ENCODE measurements around the gene ROR2. TPM values are rescaled to one million over a fixed set of nuclear protein-coding genes. Genes with fewer than 3 reads are reported as not detected.
A peak's percentile ranks its signal among the peaks of the same experiment; 100 is the strongest.

The ROR2 gene
- total and polyA plus RNA-seq, 7 donors = 0.46 to 81.7 (median 51.4) TPM

DNA sequence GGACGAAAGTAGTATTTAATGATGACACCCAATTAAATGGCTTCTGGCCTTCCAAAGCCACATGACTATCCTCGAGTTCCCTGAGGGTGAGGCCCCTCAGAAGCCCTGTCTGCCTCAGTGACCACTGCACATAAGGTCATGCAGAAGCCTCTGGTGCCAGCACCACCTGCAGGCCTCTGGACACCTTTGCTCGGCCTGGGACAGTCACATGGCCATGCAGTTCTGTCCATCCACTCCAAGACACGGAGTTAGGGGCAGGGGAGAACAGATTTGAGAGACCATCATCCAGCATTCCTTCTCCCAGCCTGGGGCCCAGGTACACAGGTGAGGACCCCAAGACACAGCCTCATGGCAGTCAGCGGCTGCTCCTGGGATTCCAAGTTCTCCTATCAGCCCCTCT, 145.0 kb downstream of the ROR2 start:
- intact Hi-C loops (cut with DNase I) = no loop called here
- no peaks in the 10 kb centered on the region for H3K27me3 ChIP-seq
- H3K9me3 ChIP-seq = no peaks in the 10 kb centered on the region
- no peak overlapping the region for H3K4me3 ChIP-seq
- H3K36me3 ChIP-seq = no peaks in the 10 kb centered on the region
- peak; percentile 51 for DNase-seq
- WGBS, 2 donors = 82 to 89% methylated on average over 5 of the region's 5 CpGs
- TF ChIP-seq CTCF (IDR thresholded peaks at IDR 0.05) = no peak
- TF ChIP-seq EP300 (IDR thresholded peaks at IDR 0.05) = no peak
- no peak for TF ChIP-seq POLR2AphosphoS5 (IDR thresholded peaks at IDR 0.05)
- no peak for TF ChIP-seq POLR2A (IDR thresholded peaks at IDR 0.05)
- peaks cover 0 to 84% (median 83%) of the 10 kb centered on the region in 4 donors for H3K4me1 ChIP-seq
- H3K27ac ChIP-seq = peak overlapping the region in 3 of 4 donors; percentile 75 to 85 (median 84)

GRCh38 chr9:91803970-91804752, 145.9 kb downstream of the ROR2 start:
- Histone ChIP-seq H3K27me3 (no peaks in the 10 kb centered on the region), H3K36me3 (no peaks in the 10 kb centered on the region), H3K4me3 (no peak overlapping the region), H3K9me3 (no peaks in the 10 kb centered on the region), H3K27ac (peak overlapping the region in 3 of 4 donors; percentile 75 to 85 (median 84)), H3K4me1 (peaks cover 0 to 84% (median 83%) of the 10 kb centered on the region in 4 donors)
- DNase-seq = peak; percentile 66
- WGBS, 2 donors = 85 to 86% methylated on average over 13 of the region's 13 CpGs
- intact Hi-C loops (cut with DNase I) = loop anchor here (5.0 kb wide), 1 partner anchor 138 kb away; no protein-coding TSS in a partner anchor
- TF ChIP-seq POLR2AphosphoS5 (IDR thresholded peaks at IDR 0.05) = no peak
- TF ChIP-seq EP300 (IDR thresholded peaks at IDR 0.05) = no peak
- no peak for TF ChIP-seq POLR2A (IDR thresholded peaks at IDR 0.05)
- TF ChIP-seq CTCF (IDR thresholded peaks at IDR 0.05) = no peak

DNA sequence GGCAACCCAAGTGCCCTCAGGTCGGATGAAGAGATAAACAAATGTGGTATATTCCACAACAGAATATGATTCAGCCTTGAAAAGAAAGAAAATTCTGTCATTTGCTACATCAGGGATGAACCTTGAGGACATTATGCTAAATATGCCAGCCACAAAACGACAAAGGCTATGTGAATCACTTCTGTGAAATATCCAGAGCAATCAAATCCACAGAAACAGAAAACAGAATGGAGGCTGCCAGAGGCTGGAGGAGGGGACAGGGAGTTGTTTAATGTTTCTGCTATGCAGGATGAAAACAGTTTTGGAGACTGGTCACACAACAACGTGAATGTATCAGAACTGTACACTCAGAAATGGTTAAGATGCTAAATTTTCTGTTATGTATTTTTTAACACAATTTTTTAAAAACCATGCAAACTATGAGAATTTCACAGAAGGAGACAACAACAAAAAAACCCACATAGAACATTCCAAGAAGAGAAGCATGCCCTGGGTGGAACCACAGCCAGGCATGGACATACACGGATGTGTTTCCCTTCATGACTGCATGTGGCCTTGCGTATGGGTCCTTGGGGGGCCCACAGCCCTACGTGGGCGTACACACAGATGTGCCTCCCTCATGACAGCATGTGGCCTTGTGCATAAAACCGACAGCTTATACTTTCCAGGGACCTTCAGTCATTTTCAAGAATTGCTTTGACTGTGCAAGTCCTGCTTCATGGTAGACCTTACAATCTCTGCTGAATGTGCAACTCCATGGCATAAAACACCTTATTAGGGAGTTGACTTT, 146.7 kb downstream of the ROR2 start:
- Histone ChIP-seq H3K4me3 (no peak overlapping the region), H3K27me3 (no peaks in the 10 kb centered on the region), H3K27ac (peak overlapping the region; percentile 17 to 85 (median 80)), H3K36me3 (no peaks in the 10 kb centered on the region), H3K9me3 (no peaks in the 10 kb centered on the region), H3K4me1 (peaks cover 0 to 87% (median 86%) of the 10 kb centered on the region in 4 donors)
- TF ChIP-seq POLR2A (IDR thresholded peaks at IDR 0.05) = no peak
- TF ChIP-seq EP300 (IDR thresholded peaks at IDR 0.05) = no peak
- TF ChIP-seq CTCF (IDR thresholded peaks at IDR 0.05) = no peak
- TF ChIP-seq POLR2AphosphoS5 (IDR thresholded peaks at IDR 0.05) = peak in 1 of 4 donors; percentile 21
- WGBS, 2 donors = 70 to 75% methylated on average over 8 of the region's 8 CpGs
- intact Hi-C loops (cut with DNase I) = loop anchor here (5.0 kb wide), 1 partner anchor 139 kb away; no protein-coding TSS in a partner anchor
- DNase-seq = peak; percentile 51

- Histone ChIP-seq H3K36me3 (no peaks in the 10 kb centered on the region), H3K4me3 (no peak overlapping the region), H3K27me3 (no peaks in the 10 kb centered on the region), H3K4me1 (peaks cover 0 to 80% (median 79%) of the 10 kb centered on the region in 4 donors), H3K9me3 (no peaks in the 10 kb centered on the region), H3K27ac (peak overlapping the region; percentile 17 to 85 (median 80))
- TF ChIP-seq POLR2A (IDR thresholded peaks at IDR 0.05) (no peak), CTCF (IDR thresholded peaks at IDR 0.05) (no peak)
- peak; percentile 64 for DNase-seq
- WGBS, 2 donors = 86 to 95% methylated on average over 5 of the region's 5 CpGs
- intact Hi-C loops (cut with DNase I) = loop anchor here (5.0 kb wide), 1 partner anchor 140 kb away; no protein-coding TSS in a partner anchor
These were observed 147.6 kb downstream of the ROR2 start for GRCh38 chr9:91802391-91802790.
